Measurements from ENCODE around the gene IQSEC1. TPM values are rescaled to one million over a fixed set of nuclear protein-coding genes. Genes with fewer than 3 reads are reported as not detected.

IQSEC1 gene
- polyA plus RNA-seq, 2 of the 4 experiments (the other 2 are of a cell fraction), result 3.7 to 10.7 TPM

DNA sequence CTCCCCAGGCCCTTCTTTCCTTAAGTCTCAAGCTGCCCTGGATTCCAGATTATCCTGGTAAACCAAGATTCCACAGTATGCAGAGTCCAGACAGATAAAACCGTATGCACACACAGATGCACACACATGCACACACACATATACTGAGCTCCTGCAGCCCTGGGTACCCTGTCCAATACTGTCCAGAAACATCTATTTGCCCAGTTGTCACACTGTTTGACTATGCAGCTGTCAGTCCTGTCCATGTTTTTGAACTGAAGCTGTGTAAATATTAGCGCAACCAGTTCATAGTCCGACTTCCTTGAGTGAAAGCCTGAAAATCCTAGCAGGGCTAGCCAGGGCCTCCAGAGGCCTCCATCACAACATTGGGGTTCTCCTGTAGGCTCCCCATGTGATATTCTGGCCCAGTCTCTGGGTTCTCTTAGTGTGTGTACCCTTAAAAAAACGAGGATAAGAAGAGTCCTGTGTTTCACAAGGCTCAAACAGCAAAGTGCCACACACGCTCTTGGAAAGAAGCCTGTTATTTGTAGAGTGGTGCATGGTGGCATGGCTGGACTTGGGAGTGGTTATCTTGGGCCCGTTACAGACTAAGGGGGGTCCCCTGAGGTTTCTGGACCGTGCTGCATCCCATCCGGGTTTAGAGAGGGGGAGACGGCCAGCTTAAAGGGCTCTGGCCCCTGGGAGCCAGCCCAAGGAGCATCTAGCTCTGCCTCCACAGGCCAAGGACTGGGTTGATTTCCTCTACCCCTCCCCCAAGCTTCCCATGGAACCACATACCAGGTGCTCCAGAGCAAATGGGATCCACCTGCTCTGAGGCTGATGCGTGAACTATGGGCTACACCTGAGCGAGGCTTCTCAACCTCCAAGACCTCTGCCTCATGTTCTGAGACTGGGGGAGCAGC is 108.3 kb downstream of the IQSEC1 start:
- Histone ChIP-seq H3K27ac (peak overlapping the region in 1 of 2 experiments; percentile 25; a peak in 1 of 6 replicates), H3K4me3 (no peak overlapping the region), H3K9me3 (no peaks in the 10 kb centered on the region), H3K4me1 (peaks cover 25% of the 10 kb centered on the region), H3K4me2 (peak overlapping the region; percentile 95)
- ChIA-PET CTCF (interaction anchor here (0.8 to 4.8 kb wide), 4 partner anchors 15 to 488 kb away, joined by 3 to 35 read pairs (median 4); no protein-coding TSS in a partner anchor), POLR2A (no interaction called here)
- TF ChIP-seq TFCP2L1 (CRISPR knock-in tag; IDR thresholded peaks at IDR 0.05), result no peak
- no peak for TF ChIP-seq RARB (CRISPR knock-in tag; IDR thresholded peaks at IDR 0.05)
- TF ChIP-seq POLR2A (IDR thresholded peaks at IDR 0.05; ENCODE audit: low read length), result no peak
- no peak for TF ChIP-seq USF2 (IDR thresholded peaks at IDR 0.05)
- FAIRE-seq, result no peak
- WGBS (ENCODE audit: missing lambda C conversion rate), result 56% methylated on average over 11 of the region's 11 CpGs
- DNase-seq (ENCODE audit: low read depth in 1 of 2, low spot score in 1 of 2), result peak in 1 of 2 experiments; percentile 34
- ATAC-seq, result peak in 1 of 2 experiments; percentile 7; a peak in 3 of 6 replicates

DNA sequence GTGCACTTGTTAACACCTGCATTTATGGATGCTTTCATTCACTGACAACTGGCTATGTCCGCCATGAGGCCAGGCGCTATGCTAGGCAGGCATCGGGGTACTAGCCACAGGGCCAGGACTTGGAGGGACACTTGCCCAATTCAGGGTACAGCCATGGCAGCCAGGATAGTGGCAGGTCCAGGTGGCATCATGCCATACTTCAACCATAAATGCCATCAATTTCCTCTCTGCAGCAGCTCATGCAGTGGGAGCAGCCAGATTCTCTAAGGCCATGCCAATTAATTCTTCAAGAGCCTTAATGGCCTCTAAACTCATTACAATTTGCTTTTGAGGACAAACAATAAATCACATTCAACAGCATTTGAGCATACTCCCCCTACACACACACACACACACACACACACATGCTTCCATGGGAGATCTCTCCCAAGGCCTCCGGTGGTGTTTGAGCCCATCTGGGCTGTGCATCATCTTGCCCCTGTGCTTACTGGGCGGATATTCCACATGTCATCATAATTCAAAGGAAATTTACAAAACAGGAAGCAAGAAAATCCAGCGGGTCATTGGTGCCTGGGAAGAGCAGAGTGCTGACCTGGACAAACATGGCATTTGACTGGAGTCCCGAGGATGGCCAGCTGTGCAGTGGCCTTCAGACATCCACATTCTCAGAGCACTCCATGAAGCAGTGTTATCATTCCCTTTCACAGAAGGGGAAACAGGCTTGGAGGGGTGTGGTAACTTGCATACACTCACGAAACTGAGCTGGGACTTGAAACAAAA is 109.1 kb downstream of the IQSEC1 start:
- CTCF ChIA-PET, result interaction anchor here (4.8 kb wide), 1 partner anchor 30 kb away, joined by 35 read pairs; no protein-coding TSS in a partner anchor
- no peaks in the 10 kb centered on the region for H3K9me3 ChIP-seq
- no peak overlapping the region for H3K4me3 ChIP-seq
- POLR2A ChIA-PET, result no interaction called here
- DNase-seq (ENCODE audit: low read depth in 1 of 2, low spot score in 1 of 2) (no peak), FAIRE-seq (no peak), ATAC-seq (no peak)
- TF ChIP-seq JUNB (IDR thresholded peaks at IDR 0.05), result no peak
- TF ChIP-seq MAFK (IDR thresholded peaks at IDR 0.05; ENCODE audit: partially characterized antibody), result peak; percentile 37
- peaks cover 25% of the 10 kb centered on the region for H3K4me1 ChIP-seq
- 80% methylated on average over 8 of the region's 8 CpGs for WGBS (ENCODE audit: missing lambda C conversion rate)
- no peak overlapping the region for H3K27ac ChIP-seq
- H3K4me2 ChIP-seq, result peak overlapping the region; percentile 95; the same call in 2 of the 3 replicates

- Histone ChIP-seq H3K4me2 (no peak overlapping the region), H3K9me3 (no peaks in the 10 kb centered on the region), H3K4me3 (no peak overlapping the region), H3K27ac (no peak overlapping the region), H3K4me1 (peaks cover 25% of the 10 kb centered on the region)
- DNase-seq (ENCODE audit: low read depth in 1 of 2, low spot score in 1 of 2) (no peak), ATAC-seq (no peak), FAIRE-seq (no peak)
- 87% methylated on average over 7 of the region's 7 CpGs for WGBS (ENCODE audit: missing lambda C conversion rate)
- TF ChIP-seq ZFP36 (IDR thresholded peaks at IDR 0.05; ENCODE audit: borderline replicate concordance, partially characterized antibody) (no peak), KDM5A (IDR thresholded peaks at IDR 0.05) (no peak), NFE2L2 (conservative IDR thresholded peaks at IDR 0.05; ENCODE audit: low read length) (no peak), HMGXB4 (CRISPR knock-in tag; IDR thresholded peaks at IDR 0.05; ENCODE audit: borderline replicate concordance) (no peak)
- CTCF ChIA-PET, result interaction anchor here (1.7 to 4.8 kb wide), 2 partner anchors 31 to 72 kb away, joined by 5 to 35 read pairs; no protein-coding TSS in a partner anchor
- POLR2A ChIA-PET, result no interaction called here
Measured at GRCh38 chr3:12963231-12963896, 109.9 kb downstream of the IQSEC1 start.

DNA sequence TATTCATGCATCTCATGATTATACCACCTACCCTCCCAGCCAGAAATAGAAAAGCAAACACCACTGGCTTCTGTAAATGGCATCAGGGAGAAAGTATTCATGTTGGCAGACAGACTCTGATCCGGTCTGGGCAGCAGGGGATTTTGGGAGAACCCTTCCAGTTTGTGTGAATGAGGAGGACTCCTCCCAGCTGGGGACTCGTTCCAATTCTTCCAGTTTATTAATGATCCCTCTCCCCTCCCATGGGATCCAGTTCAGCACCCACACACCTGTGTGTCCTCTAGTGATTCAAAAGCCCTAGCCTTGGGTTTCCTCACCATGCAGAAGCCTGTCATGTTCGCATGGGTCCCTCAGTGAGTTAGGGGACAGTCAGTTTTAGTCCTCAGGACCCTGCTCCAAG is 110.9 kb downstream of the IQSEC1 start:
- 86% methylated on average over 3 of the region's 3 CpGs for WGBS (ENCODE audit: missing lambda C conversion rate)
- no peaks in the 10 kb centered on the region for H3K9me3 ChIP-seq
- CTCF ChIA-PET, result interaction anchor here (0.6 to 3.1 kb wide), 4 partner anchors 13 to 70 kb away, joined by 3 to 12 read pairs (median 7); no protein-coding TSS in a partner anchor
- peaks cover 25% of the 10 kb centered on the region for H3K4me1 ChIP-seq
- H3K4me3 ChIP-seq, result no peak overlapping the region
- TF ChIP-seq HOXB5 (CRISPR knock-in tag; IDR thresholded peaks at IDR 0.05) (no peak), SMC3 (IDR thresholded peaks at IDR 0.05) (no peak), JUN (IDR thresholded peaks at IDR 0.05) (no peak), HDAC2 (IDR thresholded peaks at IDR 0.05) (no peak), FOSB (CRISPR knock-in tag; IDR thresholded peaks at IDR 0.05) (no peak)
- H3K27ac ChIP-seq, result no peak overlapping the region
- no peak for FAIRE-seq
- no peak overlapping the region for H3K4me2 ChIP-seq
- no peak for ATAC-seq
- POLR2A ChIA-PET, result no interaction called here
- DNase-seq (ENCODE audit: low read depth in 1 of 2, low spot score in 1 of 2), result no peak

Measured in A549 (cell line).